HG03571 (cell line): ENCODE data around the gene PPIG.
"Not testable (repeated sequence)": the region's sequence is repeated elsewhere in the genome, so short reads cannot be mapped to it uniquely, and the experiment has no call there.

Experiments
- ATAC-seq: cut with Tn5 transposase; IDR thresholded peaks from one replicate; pipeline ENCODE4 v1.9.1; 2021; ENCODE audit not compliant: unreplicated experiment

The PPIG gene

GRCh38 chr2:169584005-169584877, at the start of gene PPIG:
Gene PPIG (plus strand): TSS chr2:169584351. CDS start chr2:169604042, 19,691 bp downstream.
- peak; percentile 89 for ATAC-seq

- not testable (repeated sequence) for ATAC-seq
These were observed 44.7 kb upstream of the PPIG start for GRCh38 chr2:169539460-169539859.

GRCh38 chr2:169540146-169540545, 44.0 kb upstream of the PPIG start:
- no peak for ATAC-seq

- no peak for ATAC-seq
These were observed 41.7 kb upstream of the PPIG start for GRCh38 chr2:169542433-169542832.

- no peak for ATAC-seq
These were observed 37.4 kb upstream of the PPIG start for GRCh38 chr2:169546756-169547155.

GRCh38 chr2:169561364-169561763, 22.8 kb upstream of the PPIG start:
- ATAC-seq: no peak

- not testable (repeated sequence) for ATAC-seq
These were observed 22.1 kb upstream of the PPIG start for GRCh38 chr2:169562084-169562483.

- no peak for ATAC-seq
These were observed 21.6 kb upstream of the PPIG start for GRCh38 chr2:169562519-169562918.

GRCh38 chr2:169565686-169566085, 18.5 kb upstream of the PPIG start:
- ATAC-seq: no peak

GRCh38 chr2:169569948-169570347, 14.2 kb upstream of the PPIG start:
- no peak for ATAC-seq

- not testable (repeated sequence) for ATAC-seq
These were observed 13.4 kb upstream of the PPIG start for GRCh38 chr2:169570752-169571151.

GRCh38 chr2:169571571-169571970, 12.6 kb upstream of the PPIG start:
- no peak for ATAC-seq

- ATAC-seq: no peak
These were observed 12.0 kb upstream of the PPIG start for GRCh38 chr2:169572189-169572588.

- ATAC-seq: no peak
These were observed 11.4 kb upstream of the PPIG start for GRCh38 chr2:169572821-169573159.

- peak; percentile 99 for ATAC-seq
These were observed 10.8 kb upstream of the PPIG start, which contains the start of gene FASTKD1 for GRCh38 chr2:169573160-169573973. Gene FASTKD1 (minus strand): TSS chr2:169573865. CDS start chr2:169572029, 1,836 bp downstream.

GRCh38 chr2:169573974-169574299, 10.2 kb upstream of the PPIG start:
- no peak for ATAC-seq

GRCh38 chr2:169574539-169574938, 9.6 kb upstream of the PPIG start:
- not testable (repeated sequence) for ATAC-seq

GRCh38 chr2:169575264-169575663, 8.9 kb upstream of the PPIG start:
- not testable (repeated sequence) for ATAC-seq

GRCh38 chr2:169579044-169579443, 5.1 kb upstream of the PPIG start:
- no peak for ATAC-seq

- not testable (repeated sequence) for ATAC-seq
These were observed 1.4 kb upstream of the PPIG start for GRCh38 chr2:169582552-169583266.

GRCh38 chr2:169583518-169583917, 633 bp upstream of the PPIG start:
- no peak for ATAC-seq
